OCI-M2 (cell line): ENCODE data around the gene DUSP7.

Experiments
- DNase-seq: peaks from one replicate; lab custom pipeline; 2025; ENCODE audit not compliant: unreplicated experiment; lab: John Stamatoyannopoulos, UW

Gene DUSP7

GRCh38 chr3:52068730-52069129 lies 12.4 kb upstream of the DUSP7 start:
- no peak for DNase-seq

- no peak for DNase-seq
These were observed 11.7 kb upstream of the DUSP7 start for GRCh38 chr3:52068055-52068571.

GRCh38 chr3:52067526-52067925 lies 11.2 kb upstream of the DUSP7 start:
- DNase-seq = no peak

- no peak for DNase-seq
These were observed 10.7 kb upstream of the DUSP7 start for GRCh38 chr3:52067046-52067445.

- no peak for DNase-seq
These were observed 8.9 kb upstream of the DUSP7 start for GRCh38 chr3:52065264-52065756.

- DNase-seq = no peak
These were observed 8.2 kb upstream of the DUSP7 start for GRCh38 chr3:52064561-52064960.

- DNase-seq = no peak
These were observed 6.8 kb upstream of the DUSP7 start for GRCh38 chr3:52063026-52063723.

- DNase-seq = no peak
These were observed 6.1 kb upstream of the DUSP7 start for GRCh38 chr3:52062505-52062904.

GRCh38 chr3:52061121-52061910 lies 4.9 kb upstream of the DUSP7 start:
- DNase-seq = no peak

- no peak for DNase-seq
These were observed 3.4 kb upstream of the DUSP7 start for GRCh38 chr3:52059781-52060180.

GRCh38 chr3:52057812-52058495 lies 1.6 kb upstream of the DUSP7 start:
- no peak for DNase-seq

GRCh38 chr3:52056968-52057811 lies 819 bp upstream of the DUSP7 start:
- peak; percentile 83 for DNase-seq

- DNase-seq = no peak
These were observed 627 bp downstream of the DUSP7 start for GRCh38 chr3:52055537-52056351.

- DNase-seq = no peak
These were observed 1.5 kb downstream of the DUSP7 start for GRCh38 chr3:52054661-52055511.

- DNase-seq = no peak
These were observed 2.8 kb downstream of the DUSP7 start for GRCh38 chr3:52053307-52054304.

GRCh38 chr3:52052831-52053306 lies 3.5 kb downstream of the DUSP7 start:
- DNase-seq = peak; percentile 5

GRCh38 chr3:52051444-52051843 lies 4.9 kb downstream of the DUSP7 start:
- DNase-seq = no peak
